ENCODE data around the gene BABAM1. TPM values are rescaled to one million over a fixed set of nuclear protein-coding genes. Genes with fewer than 3 reads are reported as not detected.
"Not testable (repeated sequence)": the region's sequence is repeated elsewhere in the genome, so short reads cannot be mapped to it uniquely, and the experiment has no call there.

BABAM1 gene
- polyA plus RNA-seq, 1 donor, result 98.8 TPM

DNA sequence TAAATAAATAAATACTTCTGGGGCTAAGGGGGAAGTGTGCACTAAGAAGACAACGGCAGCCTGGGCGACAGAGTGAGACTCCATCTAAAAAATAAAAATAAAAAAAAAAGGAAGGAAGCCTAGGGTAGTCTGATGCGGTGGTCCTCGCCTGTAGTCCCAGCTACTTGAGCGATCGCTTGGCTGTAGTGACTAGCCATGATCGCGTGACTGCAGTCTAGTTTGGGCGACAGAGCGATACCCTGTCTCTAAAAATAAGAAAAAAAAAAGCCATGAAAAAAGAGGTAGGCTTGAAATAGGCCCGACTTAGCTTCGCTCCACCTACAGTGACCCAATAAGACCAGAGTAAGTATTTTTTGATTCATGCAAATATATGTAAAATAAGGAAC is 661 bp upstream of the BABAM1 start:
- DNase-seq, result no peak

- DNase-seq, result no peak
Observed at GRCh38 chr19:17268754-17269153, 1.5 kb downstream of the BABAM1 start.

DNA sequence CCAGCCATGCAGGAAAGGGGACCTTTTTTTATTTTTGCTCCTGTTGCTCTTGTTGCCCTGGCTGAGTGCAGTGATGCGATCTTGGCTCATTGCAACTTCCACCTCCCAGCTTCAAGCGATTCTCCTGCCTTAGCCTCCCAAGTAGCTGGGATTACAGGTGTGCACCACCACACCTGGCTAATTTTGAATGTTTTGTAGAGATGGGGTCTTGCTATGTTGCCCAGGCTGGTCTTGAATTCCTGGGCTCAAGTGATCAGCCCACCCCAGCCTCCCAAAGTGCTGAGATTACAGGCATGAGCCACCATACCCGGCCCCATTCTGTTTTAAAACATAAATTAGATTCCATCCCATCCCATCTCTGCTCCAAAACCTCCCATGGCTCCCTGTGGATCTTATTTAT is 7.6 kb downstream of the BABAM1 start:
- DNase-seq, result not testable (repeated sequence)

DNA sequence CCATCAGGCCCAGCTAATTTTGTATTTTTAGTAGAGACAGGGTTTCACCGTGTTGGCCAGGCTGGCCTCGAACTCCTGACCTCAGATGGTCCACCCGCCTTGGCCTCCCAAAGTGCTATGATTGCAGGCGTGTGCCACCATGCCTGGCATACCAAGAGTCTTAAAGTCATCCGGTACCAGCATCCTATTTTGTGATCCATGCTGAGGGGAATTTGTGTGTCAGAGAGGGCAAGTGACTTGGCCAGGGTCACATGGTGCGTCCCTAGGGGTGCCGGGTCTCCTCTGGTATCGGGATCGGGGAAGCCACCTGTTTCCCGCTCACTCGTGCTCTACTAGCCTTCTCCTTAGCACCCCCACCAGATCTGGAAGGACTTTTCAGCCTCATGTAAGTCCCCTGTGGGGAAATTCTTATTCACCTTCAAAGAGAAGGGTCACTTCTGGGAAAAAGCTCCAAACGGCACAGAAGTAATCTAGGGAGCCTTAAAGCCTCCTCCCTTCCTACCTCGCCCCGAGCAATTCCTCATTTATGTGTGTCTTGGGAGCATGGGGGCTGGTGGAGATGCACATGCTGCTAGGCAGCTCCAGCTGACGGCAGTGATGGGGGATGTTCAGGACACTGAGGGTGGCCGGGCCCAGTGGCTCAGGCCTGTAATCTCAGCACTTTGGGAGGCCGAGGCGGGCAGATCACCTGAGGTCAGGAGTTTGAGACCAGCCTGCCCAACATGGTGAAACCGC is 8.4 kb downstream of the BABAM1 start:
- no peak for DNase-seq

GRCh38 chr19:17279436-17279835 is 12.2 kb downstream of the BABAM1 start:
- DNase-seq, result no peak

DNA sequence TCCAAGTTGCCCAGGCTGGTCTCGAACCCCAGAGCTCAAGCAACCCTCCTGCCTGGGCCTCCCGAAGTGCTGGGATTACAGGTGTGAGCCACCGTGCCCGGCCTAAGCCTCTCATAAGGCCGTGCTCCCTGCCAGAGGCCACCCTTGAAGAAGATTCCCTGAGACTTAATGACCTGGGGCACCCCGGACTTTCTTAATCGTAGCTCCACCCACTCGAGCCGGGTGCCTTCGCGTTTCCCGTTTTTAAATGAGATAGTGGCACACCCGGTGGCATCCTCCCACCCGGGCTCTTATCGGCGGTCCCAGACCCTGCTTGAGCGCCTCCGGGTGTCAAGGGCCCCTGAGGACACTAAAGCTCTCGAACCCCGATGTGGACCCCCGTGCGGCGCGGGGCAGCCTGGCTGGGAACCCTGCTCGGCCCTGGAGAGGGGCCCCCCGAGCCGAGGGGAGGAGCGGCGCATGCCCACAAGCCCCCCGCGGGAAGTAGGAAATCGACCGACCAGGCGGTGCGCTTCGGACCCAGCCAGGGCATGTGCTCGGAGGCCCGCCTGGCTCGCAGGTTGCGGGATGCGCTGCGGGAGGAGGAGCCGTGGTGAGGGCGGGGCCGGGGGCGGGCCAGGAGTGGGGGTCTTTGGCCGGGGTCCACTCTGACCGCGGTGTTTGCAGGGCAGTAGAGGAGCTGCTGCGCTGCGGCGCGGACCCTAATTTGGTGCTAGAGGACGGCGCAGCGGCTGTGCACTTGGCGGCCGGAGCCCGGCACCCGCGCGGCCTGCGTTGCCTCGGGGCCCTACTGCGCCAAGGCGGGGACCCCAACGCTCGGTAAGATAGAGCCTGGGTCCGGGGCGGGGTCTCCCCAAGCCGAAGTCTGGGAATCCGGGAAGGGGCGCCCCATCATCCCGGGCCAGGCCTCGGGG is 14.4 kb downstream of the BABAM1 start, which contains the start of gene ANKLE1:
Gene ANKLE1, plus strand, starts transcription at position 511 of the 914 bp plus-strand sequence. Its CDS starts 20 bp downstream, at position 531.
- DNase-seq, result no peak

- DNase-seq, result peak; percentile 76
Observed at GRCh38 chr19:17282488-17283125, 15.4 kb downstream of the BABAM1 start.

- DNase-seq, result no peak
Observed at GRCh38 chr19:17283504-17283996, 16.3 kb downstream of the BABAM1 start.

GRCh38 chr19:17285415-17286135 is 18.3 kb downstream of the BABAM1 start:
- no peak for DNase-seq

- no peak for DNase-seq
Observed at GRCh38 chr19:17286263-17286662, 19.0 kb downstream of the BABAM1 start.

- no peak for DNase-seq
Observed at GRCh38 chr19:17286752-17287151, 19.5 kb downstream of the BABAM1 start.

GRCh38 chr19:17289489-17289888 is 22.2 kb downstream of the BABAM1 start:
- DNase-seq, result peak; percentile 77

DNA sequence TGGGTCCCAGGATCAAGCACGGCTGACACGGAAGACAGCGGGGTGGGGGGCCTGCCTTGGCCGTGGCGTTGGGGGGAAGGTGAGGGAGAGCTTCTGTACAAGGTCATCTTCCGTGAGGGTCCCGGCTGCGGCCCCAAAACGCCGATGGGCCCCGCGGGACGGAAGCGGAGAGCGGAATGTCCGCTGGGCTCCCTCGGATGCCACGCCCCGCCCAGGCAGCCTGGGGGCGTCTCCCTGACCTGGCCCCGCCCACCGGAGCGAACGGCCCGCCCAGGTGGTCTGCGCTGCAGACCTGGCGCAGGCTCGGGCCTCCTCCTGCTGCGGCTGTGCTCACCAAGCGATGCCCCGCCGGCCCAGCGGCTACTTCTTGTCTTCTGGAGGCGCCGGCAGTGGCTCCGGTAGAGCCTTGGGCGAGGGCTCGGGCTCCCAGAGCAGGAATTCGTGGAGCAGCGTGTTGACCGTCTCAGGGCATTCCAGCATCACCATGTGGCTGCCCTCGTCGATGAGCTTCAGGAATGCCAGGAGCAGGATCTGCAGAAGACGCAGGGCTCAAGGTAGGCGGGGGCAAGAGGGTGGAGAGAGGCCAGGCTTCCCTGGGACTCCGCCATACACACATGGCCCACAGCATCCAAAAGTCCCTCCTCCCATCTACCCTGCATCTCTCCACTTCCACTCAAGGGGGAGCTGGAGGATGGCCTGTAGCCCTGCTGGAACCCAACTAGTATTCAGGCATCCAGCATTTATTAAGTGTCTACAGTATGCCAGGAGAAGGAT is 25.2 kb downstream of the BABAM1 start:
- DNase-seq, result peak; percentile 71

- no peak for DNase-seq
Observed at GRCh38 chr19:17293605-17294004, 26.4 kb downstream of the BABAM1 start.

DNA sequence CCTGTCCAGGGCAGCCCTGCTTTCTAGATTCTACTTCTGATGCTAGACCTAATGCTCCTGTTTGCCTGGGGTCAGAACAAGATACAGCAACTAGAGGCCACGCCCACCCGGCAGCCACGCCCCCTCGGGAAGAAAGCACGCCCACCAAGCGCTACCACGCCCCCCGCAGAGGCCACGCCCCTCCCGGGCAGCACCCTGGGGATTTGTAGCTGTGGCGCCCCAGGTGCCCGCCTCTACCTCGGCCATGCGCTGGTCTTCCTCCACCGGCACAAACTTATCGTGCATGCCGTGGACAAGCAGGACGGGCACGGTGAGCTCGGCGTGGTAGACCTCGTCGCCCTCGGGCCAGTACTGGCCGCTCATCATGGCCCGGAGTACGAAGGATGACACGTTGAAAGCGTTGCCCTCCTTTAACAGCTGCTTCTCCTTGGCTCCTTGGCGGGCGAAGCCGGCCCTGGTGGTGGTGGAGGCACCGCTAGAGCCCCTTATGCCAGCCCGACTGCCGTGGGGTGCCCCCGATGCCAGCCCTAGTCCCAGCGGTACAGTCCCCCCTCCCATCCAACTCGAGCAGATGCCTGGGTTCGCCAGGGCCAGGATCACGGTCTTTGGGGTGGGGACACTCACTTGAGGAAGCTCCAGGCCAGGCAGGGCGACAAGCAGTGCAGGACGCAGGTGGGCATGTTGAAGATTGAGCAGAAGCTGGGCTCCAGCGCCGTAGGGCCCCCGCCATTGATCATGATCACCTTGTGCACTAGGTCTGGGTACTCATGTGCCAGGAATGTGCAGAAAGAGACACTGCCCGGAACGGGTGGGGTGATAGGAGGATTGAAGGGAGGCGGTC is 27.0 kb downstream of the BABAM1 start:
- DNase-seq, result no peak

DNA sequence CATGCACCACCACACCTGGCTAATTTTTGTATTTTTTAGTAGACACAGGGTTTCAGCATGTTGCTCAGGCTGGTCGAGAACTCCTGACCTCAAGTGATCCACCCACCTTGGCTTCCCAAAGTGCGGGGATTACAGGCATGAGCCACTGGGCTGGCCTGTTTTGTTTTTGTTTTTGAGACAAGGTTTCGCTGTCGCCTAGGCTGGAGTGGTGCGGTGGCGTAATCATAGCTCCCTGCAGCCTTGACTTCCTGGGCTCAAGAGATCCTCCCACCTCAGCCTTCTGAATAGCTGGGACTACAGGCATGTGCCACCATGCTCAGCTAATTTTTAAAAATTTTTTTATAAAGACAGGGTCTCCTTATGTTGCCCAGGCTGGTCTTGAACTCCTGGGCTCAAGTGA is 28.3 kb downstream of the BABAM1 start:
- not testable (repeated sequence) for DNase-seq

GRCh38 chr19:17296273-17296672 is 29.0 kb downstream of the BABAM1 start:
- DNase-seq, result no peak

DNA sequence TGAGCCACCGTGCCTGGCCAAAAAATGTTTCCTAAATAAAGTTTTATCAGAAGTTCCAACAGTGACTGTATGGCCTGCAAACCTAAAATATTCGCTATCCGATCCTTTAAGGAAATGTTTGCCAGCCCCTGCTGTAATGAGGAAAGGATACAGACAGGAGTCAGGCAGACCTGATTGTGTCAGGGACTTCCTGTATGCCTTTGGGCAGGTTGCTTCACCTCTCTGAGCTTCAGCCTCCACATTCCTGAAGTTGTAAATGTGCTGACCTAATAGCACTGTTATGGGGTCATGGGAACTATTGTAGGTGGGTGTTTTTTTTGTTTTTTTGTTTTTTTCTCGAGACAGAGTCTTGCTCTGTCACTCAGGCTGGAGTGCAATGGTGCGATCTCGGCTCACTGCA is 29.7 kb downstream of the BABAM1 start:
- no peak for DNase-seq

DNA sequence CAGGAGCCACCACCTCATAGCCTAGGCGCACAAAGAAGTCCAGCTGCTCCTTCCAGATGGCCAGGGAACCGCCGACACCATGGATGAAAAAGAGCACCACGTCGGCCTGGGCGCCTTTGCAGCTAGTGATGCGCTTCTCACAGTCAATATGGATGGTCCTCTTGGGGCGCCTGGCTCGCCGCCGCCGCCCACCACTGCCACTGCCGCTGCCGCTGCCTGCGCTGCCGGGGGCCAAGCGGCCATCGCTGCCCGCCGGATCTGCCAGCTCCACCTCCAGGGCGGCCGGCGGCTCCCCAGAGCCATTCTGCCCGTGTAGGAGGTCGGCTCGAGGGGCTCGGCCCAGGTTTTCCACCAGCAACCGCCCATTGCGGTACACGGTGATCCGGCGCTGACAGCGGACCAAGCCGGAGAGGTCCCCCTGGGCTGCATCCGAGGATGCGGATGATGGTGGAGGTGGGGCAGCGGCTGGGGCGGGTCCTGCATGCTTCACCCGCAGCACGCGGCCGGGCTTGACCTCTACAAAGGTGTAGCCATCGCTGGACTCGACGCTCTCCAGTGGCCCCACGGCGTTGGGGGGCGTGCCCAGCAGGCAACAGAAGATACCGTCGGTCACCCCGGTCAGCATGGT is 33.9 kb downstream of the BABAM1 start:
- DNase-seq, result no peak

Measured in left kidney (tissue), 2 donors.